Esophagus mucosa (tissue), 1 donor: Measurements from ENCODE around the gene CARD10. TPM values are rescaled to one million over a fixed set of nuclear protein-coding genes. Genes with fewer than 3 reads are reported as not detected.
A peak's percentile ranks its signal among the peaks of the same experiment; 100 is the strongest.
"Not testable (repeated sequence)": the region's sequence is repeated elsewhere in the genome, so short reads cannot be mapped to it uniquely, and the experiment has no call there.

ENCODE experiments used
- ATAC-seq: fragments of 200-7000 bp; cut with Tn5 transposase; one replicate; pipeline ENCODE4 v1.9.1; 2020
- total RNA-seq: library from RNA; stranded (reverse); gene quantifications from one replicate; pipeline ENCODE4 v1.2.4, GENCODE V29; 2023
- donor health status: DM: yes; HTN: yes; CAD: no.

CARD10 gene
- total RNA-seq, 1 donor from 2014 or later: 10.5 TPM

- ATAC-seq: no peak
These were observed 32.1 kb downstream of the CARD10 start for GRCh38 chr22:37487129-37487528.

DNA sequence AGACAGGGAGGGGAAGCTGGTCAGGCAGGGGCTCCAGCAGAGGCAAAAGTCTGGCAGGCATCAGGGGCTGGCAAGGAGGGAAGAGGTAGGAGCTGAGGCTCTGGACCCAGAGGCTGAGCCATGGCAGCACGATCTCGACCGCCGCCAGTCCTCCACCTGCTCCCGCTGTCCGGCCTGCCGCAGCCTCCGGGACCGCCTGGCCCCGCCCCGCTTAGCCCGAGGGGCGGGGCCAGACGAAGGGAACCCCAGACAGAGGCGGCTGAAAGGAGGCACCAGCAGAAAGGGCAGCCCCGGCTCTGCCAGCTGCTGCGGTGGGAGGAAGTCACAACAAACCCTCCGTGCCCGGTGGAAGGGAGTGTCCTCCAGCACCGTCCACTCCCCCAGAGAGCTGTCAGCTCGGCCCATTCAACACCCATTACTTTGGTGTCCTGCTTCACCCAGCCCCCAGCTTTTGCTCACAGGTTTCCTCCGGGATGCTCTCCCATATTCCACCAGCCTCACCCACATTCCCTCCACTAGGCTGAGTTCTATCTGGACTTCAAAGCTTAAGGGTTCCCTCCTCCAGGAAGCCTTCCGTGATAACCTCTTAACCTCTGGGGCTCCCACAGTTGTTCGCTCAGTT is 32.9 kb downstream of the CARD10 start, which contains the start of gene MFNG:
Gene MFNG (minus strand): TSS at position 161 of the 622 bp plus-strand sequence. CDS start 207 bp downstream, outside the sequence.
- peak; percentile 58 for ATAC-seq

DNA sequence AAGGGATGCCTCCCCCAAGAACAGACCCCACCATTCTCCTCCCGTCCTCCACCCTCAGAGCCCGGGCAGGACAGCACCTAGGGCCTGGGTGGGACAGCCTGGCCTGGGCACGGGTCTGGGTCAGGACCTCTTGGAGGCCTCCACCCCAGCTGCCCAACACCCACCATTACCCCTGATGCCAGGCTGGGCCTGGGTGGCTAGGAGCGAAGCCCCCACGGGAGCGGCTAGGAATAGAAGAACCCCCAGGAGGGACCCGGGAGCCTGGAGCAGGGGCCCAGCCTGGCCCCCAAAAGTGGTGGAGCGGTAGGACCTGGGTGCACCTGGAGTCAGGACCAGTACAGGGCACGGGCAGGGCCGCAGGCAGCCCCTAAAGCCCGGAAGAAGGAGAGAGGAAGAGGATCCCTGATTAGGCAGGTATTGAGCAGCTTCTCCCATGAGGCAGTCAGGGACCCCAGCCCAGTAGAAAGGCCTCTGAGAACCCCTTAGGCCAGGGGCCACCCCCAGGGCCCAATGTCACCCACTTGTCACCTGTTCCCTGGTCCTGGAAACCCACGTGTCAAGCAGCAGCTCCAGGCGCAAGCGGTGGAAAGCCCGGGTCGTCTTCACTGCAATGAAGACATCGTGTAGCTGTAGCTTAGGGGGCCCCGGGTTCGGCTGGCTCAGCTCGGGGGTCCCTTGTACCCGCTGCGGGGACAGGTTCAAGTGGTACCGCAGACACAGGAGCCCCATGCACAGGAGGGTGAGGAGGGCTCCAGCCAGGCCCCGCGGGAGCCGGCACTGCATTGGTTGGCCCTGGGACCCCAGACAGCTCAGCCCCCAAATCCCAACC is 33.6 kb downstream of the CARD10 start:
- peak; percentile 6 for ATAC-seq

DNA sequence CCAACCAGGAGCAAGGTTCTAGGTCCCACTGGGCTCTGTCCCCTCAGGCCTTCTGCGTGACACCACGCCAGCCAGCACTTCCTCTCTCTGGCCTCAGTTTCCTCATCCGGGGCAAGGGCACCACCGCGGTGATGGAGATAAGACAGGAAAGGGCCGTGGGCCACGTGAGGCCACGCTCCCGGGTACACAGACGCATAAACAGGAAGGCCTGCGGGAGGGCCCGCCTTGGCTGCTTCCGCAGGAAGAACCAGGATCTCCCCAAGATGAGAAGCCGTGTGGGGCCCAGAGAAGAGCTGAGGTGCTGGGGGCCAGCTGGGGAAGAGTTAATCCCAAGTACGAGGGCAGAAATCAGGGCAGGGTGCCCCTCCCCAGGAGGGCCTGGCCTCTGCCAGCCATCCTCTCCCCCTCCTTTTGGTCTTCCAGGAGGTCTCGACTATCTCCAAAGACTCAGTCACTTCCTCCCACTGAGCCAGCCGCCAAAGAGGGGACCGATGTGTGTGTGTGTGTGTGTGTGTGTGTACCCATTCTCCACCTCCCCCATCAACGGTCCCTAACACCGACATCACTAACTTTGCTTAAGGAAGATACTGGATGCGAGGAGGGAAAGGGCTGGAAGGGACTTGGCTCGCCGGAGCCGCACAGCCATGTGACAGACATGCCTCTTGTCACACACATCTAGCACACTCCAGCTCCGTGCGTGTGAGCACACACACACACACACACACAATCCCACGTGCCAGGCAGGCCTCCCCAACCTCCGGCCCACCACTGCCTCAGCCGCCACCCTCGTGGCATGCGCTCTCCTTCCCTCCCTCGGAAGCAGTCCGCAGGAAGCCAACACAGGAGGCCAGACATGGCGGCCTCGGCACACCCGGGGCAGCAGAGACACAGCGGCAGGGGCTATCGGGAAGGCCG is 34.5 kb downstream of the CARD10 start:
- ATAC-seq: peak; percentile 48

DNA sequence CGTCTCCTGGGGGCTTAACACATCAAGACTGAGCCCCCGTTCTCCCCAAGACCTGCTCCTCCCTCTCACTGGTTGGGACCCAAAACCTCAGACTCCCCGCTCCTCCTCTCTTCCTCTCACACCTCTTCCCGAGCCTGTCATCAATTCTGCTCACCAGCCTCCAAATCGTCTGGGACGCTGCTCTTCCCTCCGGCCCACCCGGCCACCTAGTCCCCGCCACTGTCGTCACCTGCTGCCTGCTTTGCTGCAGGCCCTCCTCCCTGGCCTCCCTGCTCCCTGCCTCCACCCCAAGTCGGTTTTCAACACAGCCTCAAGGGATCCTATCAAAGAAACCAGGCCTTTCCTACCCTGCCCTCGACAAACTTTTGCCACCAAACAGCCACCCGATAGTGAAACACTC is 36.2 kb downstream of the CARD10 start:
- no peak for ATAC-seq

DNA sequence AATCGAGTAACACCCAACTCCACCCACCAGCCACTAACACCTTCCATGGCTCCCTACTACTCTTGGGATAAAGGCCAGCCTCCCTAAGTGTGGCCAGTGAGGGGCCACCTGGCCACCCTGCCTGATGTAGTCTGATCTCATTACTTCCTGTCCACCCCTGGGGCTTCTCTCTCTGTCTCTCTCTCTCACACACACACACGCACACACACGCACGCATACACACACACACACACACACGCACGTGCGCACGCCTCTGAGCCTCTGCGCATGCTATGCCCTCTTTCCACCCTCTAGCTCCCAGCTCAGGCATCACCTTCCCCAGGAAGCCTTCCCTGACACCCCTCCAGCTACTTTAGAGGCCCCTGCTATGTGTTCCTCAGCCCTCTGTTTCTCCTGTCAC is 37.0 kb downstream of the CARD10 start:
- no peak for ATAC-seq

DNA sequence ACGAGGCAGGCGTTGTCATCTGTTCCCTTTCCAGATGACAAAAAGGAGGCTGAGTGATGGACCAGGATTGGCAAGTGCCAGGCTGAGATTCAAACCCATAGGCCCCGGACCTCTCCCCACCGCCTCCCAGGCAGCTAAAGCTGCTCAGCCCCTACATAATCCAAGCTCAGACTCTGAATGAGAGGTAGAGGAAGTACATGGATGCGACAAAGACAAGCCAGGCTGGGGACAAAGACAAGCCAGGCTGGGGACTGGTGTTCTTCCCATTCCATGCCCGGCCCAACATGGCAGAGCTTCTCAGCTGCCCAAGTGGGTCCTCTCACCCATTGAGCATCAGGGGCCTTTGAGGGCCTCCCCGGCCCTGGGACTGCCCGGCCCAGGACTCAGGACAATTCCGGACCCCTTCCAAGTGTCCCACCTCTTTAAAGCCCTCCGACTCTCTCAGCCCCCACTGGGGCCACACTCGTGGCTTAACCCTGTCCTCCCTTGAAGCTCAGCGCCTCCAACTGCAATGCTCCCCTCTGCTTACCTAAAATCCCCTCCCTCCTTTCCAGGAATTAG is 37.8 kb downstream of the CARD10 start:
- ATAC-seq: no peak

DNA sequence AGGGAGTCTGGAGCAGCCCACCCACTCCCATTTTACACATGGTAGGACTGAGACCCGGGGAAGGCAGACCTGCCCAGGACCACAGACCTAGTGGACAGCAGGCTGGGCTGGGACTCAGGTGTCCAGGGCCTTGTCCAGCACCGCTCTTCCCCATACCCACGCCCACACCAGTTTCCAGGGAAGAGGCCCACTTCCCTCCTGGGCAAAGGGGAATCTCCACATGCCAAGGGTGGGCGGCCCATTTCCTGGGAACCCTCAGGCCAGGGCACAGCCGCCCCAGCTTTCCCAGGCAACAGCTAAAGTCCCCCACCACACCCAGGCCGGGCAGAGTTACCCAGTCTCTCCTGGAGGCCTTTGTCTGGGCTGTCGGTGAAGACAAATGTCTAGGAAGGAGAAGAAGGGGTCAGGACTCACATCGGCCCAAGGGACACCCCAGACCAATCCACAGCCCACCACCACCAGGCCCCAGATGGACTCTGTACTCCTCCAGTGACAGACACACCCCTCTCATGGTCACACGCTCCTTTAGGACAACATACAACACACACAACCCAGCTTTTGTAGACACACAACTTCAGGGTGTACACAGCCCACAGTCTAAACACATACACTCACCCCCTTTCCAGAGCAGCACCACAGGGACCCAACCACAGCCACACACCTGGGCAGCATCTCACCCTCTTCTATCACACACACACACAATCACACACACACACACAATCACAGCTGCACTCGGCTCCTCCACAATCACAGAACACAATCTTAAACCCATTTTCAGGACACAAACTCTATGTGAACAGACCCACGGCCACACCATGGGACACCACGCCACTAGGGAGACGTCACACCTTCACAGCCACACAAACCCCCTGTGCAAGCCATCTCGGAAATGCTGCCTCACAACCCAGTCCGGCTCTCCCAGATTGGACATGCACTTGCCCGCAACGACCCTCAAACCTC is 38.5 kb downstream of the CARD10 start:
- no peak for ATAC-seq

DNA sequence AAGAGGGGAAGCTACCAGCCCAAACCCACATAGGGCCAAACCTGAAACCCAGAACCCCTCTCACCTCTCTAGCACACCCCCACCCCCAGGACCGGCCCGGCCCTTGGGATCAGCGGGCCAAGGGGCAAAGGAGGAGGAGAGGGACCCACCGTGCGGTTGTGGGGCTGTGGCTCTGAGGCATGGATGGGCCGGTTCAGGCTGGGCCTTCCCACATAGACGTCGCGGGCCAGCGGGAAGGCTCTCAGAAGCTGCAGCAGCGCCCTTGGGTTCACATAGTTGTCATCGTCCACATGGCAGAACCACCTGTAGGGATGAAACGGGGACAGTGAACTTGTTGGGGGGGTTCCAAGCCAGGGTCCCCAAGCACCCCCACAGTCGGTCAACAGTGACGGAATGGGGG is 40.0 kb downstream of the CARD10 start:
- no peak for ATAC-seq

DNA sequence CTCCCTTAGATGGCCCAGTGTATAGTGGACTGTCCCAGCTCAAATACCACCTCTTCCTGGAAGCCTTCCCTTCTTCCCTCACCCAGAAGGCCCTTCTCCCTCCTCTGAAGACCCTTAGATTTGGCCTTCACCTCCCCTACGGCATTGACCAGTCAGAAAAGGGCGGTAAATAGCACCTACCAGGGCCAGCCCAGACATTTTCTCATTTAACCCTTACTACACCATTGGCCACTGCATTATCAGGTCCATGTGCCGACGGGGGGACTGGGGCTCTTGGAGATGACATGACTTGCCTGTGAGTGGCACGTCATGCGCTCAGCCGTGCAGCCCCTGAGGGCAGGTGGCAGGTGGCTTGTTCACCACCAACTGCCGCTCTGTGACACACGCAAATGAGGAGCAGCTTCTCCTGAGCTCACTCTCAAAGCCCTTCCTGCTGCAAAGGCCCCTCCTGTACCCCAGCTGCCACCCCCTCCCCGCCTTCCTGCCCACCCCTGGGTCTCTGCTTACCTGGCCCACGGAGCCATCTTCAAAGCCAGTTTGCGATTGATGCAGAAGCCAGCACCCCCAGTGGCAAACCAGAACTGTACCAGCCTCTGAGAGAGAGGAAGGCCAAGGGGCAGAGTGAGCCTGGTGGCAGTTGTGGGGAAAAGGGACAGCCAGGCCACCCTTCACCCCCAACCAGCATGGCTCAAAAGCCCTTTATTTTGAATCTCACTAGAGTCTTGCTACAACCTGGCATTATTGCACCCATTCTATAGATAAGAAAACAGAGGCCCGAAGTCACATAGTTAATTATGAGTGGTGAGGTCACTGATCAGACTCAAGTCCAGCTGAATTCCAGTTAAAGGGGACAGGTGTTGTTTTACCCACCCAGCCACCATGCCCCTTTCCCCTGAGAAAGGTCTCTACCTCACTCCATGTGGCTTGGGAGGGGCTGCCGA is 42.6 kb downstream of the CARD10 start:
- ATAC-seq: no peak

DNA sequence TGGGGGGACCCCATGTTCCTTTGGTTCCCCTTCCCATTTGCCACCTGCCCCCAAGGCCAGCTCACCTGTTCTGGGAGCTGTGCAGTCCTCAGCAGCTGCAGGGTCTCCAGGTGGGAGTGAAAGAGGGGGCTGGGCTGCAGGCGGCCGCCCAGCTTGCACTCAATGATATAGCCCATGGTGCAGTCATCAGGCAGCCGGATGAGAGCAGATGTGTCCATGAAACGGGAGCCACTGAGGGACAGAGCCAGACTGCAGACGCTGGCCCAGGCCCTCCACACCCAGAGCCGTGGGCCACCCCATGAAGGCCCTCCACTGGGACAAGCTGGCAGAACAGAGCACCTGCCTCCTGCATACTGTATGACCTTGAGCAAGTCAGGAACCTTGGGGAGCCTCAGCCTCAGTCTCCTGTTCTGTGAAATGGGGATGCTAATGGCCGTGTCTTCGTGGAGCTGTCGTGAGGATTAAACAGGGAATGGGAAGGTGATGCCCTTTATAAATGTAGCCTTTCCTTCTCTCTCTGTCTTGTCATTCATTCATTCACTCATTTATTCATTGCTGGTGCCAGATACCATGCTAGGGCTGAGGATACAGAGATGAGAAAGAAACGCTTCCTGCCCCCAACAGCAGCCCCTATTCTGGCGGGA is 44.6 kb downstream of the CARD10 start:
- ATAC-seq: no peak

- no peak for ATAC-seq
These were observed 45.7 kb downstream of the CARD10 start for GRCh38 chr22:37473437-37473946.

DNA sequence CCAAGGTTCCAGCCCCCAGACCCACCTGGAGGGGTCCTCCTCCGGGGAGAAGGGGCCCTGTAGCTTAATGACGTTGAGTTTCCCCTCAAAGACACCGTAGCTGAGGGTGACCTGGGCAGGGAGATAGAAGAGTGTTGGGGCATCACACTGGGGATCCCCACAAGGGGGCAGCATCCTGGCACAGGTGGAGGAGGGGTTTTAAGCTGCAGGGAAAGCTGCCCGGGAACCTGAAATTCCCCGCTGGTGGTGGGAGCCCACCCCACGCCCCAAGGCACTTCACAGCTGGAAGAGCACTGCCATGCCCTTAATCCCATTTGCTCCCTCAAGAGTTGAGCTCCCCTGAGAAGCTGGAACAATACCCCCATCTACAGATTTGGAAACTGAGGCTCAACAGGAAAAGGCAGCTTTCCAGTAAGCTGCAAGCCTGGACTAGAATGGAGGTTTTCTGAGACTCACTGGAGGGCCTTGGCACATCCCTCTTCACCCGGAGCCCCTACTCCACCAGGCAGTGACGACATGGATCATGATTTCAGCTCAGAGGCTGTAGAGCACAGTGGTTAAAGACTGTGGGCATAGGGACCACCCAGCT is 46.7 kb downstream of the CARD10 start:
- no peak for ATAC-seq

DNA sequence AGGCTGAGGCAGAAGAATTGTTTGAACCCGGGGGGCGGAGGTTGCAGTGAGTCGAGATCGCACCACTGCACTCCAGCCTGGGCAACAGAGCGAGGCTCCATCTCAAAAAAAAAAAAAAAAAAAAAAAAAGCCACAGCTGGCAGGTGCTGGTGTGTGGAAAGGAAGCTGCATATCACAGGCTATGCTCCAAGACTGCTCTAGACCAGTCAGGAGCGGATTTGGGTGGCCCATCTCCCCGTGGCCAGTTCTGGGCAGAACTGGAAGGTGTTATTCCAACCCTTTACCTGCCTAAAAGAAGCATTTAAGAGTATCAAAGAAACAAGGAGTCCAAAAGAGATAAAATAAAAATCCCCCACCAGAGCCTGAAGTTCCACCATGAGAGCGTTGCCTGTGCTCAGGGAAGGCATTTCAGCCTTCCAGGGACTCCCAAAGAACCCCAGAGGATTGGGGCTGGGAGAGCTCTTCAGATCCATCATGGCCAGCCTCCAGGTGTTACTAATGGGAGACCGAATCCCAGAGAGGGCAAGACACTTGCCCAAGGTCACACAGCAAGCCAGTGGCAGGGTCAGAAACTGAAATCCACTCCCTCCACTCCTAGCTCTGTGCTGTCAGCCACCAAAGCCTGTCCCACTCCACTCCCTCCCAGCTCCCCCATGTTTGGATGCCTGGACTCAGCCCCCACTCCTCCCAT is 47.3 kb downstream of the CARD10 start:
- ATAC-seq: no peak

DNA sequence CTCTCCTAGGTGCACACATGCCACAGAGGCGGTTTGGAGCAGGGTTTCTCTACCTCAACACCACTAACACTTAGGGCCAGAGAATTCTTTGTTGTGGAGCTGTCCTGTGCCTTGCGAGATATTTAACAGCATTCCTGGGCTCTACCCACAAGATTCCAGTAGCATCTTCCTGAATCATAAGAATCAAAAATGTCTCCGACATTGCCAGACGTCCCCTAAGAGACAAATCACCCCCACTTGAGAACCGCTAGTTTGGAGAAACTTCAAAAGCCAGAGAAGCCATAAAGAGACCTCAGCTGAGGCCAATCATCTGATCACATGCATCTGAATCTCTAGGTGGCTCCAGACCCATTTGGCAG is 49.1 kb downstream of the CARD10 start:
- no peak for ATAC-seq

- ATAC-seq: no peak
These were observed 49.7 kb downstream of the CARD10 start for GRCh38 chr22:37469416-37470086.

DNA sequence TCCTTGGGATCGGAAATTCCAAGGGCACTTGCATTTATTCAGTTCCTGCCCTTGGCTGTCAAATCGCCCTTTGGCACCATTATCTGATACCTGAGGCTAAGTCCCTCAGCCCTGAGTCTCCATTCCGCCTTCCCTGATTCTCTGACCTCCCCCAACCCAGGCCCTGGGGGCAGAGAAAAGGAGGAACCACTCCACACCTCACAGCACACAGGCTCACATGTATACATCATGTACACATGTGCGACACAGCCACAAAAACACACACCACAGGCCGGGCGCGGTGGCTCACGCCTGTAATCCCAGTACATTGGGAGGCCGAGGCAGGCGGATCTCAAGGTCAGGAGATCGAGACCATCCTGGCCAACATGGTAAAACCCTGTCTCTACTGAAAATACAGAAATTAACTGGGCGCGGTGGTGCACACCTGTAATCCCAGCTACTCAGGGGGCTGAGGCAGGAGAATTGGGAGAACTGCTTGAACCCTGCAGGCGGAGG is 51.0 kb downstream of the CARD10 start:
- not testable (repeated sequence) for ATAC-seq
